DMS 273 treated with DMSO at 0.1 percent for 48 hours (cell line): ENCODE results near the gene MUC5B.
"Not testable (repeated sequence)": the region's sequence is repeated elsewhere in the genome, so short reads cannot be mapped to it uniquely, and the experiment has no call there.

Experiments
- DNase-seq: peaks from one replicate; lab custom pipeline; 2025; lab: John Stamatoyannopoulos, UW

Gene MUC5B

DNA sequence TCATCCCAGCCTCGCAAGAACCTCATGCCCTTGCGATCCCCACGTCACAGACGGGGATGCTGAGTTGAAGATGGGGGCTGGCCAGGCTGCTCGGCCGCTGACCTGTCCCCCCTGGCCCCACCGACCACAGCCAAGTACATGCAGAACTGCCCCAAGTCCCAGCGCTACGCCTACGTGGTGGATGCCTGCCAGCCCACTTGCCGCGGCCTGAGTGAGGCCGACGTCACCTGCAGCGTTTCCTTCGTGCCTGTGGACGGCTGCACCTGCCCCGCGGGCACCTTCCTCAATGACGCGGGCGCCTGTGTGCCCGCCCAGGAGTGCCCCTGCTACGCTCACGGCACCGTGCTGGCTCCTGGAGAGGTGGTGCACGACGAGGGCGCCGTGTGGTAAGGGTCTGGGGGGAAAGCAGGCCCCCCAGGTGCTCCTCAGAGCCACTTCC lies 10.0 kb downstream of the MUC5B start:
- DNase-seq: no peak

DNA sequence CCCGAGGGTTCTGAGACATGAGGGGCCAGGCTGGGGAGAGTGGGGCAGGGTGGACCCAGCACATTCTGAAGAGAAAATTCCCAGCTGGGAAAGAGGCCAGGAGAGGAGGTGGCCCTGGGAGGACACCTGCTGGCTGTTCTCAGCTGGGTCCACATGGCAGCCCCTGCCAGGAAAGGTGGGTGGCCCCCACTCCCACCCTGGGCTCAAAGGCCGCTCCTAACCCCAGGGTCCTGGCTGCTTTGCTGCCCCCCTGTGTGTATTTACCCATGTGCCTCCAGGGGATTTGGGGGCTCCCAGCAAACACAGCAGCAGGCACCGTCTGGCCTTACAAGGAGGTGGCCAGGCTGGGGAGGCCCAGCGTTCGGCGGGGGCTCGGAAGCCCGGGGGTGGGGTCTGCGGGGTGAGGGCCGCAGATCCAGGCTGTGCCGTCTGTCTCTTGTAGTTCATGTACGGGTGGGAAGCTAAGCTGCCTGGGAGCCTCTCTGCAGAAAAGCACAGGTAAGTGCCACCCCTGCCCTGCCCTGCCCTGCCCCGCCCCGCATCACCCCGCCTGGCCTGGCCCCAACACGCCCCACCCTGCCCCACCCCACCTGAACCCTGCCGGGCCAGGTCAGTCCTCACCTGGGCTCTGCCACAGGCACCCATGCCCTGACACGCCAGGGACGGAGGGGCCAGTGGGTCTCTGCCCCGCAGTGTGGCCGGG lies 10.6 kb downstream of the MUC5B start:
- DNase-seq: no peak

DNA sequence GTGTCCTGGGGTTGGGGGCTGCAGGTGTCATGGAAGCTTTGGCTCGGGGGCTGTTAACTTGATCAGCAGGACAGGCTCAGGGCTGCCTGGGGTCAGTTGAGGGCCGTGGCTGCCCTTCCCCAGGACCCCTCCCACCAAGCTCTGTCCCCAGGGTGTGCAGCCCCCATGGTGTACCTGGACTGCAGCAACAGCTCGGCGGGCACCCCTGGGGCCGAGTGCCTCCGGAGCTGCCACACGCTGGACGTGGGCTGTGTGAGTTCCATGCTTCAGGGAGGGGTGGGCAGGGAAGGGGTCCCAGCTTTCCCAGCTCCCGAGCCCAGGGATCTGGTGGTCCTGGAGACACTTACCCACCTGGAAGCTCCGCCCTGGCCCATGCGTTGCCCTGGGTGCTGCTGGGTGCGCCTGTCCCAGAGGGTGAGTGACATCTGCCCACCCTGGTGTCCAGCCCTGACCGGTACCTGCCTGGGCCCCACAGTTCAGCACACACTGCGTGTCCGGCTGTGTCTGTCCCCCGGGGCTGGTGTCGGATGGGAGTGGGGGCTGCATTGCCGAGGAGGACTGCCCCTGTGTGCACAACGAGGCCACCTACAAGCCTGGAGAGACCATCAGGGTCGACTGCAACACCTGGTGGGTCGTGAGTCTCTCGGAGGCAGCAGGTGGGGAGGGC lies 11.3 kb downstream of the MUC5B start:
- no peak for DNase-seq

GRCh38 chr11:1234771-1235305 lies 12.0 kb downstream of the MUC5B start:
- no peak for DNase-seq

- DNase-seq: peak; percentile 3
Measured at GRCh38 chr11:1235306-1235900, 12.5 kb downstream of the MUC5B start.

DNA sequence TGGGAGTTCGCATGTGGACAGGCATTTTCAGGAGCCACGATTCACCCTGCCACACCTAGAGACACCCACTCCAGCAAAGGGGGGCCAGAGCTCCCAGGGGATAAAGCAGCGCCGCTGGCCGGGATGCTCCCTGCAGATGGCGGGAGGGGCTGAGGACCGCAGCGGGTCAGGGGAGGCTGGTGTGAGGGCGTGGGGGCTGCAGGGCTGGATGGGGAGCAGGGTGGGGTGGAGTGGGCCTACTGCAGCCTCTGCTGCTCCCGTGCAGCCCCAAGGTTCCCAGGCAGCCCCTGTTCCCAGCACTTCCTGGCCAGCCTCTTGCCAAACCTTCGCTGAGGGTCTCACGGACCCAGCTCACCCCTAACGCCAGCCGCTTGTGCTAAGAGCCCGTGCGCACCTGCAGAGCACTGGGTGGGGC lies 13.0 kb downstream of the MUC5B start:
- no peak for DNase-seq

GRCh38 chr11:1236316-1237127 lies 13.7 kb downstream of the MUC5B start:
- DNase-seq: no peak

DNA sequence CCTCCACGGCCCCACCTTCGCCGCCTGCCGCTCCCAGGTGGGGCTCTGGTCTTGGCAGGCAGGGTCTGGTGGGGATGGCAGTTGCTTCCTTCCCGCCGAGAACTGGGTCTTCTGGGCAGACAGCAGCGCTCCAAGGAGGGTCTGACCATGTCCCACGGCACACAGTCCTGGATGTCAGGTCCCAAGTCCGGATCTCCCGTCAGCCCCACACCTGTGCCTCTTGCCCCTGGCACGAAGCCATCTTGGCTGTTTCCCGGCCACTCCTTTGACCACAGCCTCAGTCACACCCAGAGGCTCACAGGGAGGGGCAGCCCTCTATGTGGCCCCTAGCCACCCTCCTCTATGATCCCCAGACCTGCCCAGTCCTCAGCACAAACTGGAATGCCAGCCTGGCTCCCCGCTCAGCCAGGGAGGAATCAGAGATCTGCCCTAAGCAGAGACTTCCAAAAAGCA lies 14.3 kb downstream of the MUC5B start:
- DNase-seq: no peak

- DNase-seq: no peak
Measured at GRCh38 chr11:1237851-1238250, 15.0 kb downstream of the MUC5B start.

DNA sequence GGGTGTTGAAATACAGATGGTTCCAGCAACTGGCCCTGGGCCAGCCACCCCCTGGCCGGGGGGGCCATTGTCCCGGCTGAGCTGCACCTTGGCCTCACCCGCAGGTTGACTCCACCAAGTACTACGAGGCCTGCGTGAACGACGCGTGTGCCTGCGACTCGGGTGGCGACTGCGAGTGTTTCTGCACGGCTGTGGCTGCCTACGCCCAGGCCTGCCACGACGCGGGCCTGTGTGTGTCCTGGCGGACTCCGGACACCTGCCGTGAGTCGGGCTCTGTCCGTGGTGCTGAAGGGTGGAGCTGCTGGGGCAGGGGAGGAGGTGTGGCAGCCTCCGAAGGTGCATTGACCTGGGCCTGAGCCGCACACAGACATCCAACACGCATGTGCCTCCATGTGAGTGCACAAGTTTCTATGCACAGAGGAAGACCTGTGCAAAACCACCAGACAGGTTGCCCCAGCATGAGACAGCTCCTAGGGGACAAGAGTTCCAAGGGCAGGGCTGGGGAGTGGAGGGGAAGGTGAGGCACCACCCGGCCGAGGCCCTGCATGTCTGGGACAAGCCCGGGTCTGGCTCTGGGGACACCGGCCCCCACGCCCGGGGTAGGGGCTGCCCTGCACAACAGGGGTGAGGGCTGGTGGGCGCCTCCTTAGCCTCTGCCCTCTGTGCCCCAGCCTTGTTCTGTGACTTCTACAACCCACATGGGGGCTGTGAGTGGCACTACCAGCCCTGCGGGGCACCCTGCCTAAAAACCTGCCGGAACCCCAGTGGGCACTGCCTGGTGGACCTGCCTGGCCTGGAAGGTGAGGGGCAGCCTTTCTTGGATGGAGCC lies 16.1 kb downstream of the MUC5B start:
- no peak for DNase-seq

- DNase-seq: no peak
Measured at GRCh38 chr11:1239596-1240205, 16.8 kb downstream of the MUC5B start.

DNA sequence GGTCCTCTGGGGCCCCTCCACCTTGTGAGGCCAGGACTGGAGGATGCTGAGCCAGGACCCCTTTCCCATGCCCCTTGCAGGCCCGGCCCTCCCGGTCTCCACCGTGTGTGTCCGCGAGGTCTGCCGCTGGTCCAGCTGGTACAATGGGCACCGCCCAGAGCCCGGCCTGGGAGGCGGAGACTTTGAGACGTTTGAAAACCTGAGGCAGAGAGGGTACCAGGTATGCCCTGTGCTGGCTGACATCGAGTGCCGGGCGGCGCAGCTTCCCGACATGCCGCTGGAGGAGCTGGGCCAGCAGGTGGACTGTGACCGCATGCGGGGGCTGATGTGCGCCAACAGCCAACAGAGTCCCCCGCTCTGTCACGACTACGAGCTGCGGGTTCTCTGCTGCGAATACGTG lies 17.9 kb downstream of the MUC5B start:
- DNase-seq: no peak

GRCh38 chr11:1241706-1242105 lies 18.8 kb downstream of the MUC5B start:
- no peak for DNase-seq

- no peak for DNase-seq
Measured at GRCh38 chr11:1242289-1242688, 19.4 kb downstream of the MUC5B start.

- DNase-seq: not testable (repeated sequence)
Measured at GRCh38 chr11:1242751-1243150, 19.9 kb downstream of the MUC5B start.

DNA sequence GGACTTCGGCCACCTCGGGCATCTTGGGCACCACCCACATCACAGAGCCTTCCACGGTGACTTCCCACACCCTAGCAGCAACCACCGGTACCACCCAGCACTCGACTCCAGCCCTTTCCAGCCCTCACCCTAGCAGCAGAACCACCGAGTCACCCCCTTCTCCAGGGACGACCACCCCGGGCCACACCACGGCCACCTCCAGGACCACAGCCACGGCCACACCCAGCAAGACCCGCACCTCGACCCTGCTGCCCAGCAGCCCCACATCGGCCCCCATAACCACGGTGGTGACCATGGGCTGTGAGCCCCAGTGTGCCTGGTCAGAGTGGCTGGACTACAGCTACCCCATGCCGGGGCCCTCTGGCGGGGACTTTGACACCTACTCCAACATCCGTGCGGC lies 20.7 kb downstream of the MUC5B start:
- not testable (repeated sequence) for DNase-seq

- not testable (repeated sequence) for DNase-seq
Measured at GRCh38 chr11:1244557-1244956, 21.7 kb downstream of the MUC5B start.

DNA sequence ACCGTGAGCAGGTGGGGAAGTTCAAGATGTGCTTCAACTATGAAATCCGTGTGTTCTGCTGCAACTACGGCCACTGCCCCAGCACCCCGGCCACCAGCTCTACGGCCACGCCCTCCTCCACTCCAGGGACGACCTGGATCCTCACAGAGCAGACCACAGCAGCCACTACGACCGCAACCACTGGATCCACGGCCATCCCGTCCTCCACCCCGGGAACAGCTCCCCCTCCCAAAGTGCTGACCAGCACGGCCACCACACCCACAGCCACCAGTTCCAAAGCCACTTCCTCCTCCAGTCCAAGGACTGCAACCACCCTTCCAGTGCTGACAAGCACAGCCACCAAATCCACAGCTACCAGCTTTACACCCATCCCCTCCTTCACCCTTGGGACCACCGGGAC lies 22.9 kb downstream of the MUC5B start:
- not testable (repeated sequence) for DNase-seq

DNA sequence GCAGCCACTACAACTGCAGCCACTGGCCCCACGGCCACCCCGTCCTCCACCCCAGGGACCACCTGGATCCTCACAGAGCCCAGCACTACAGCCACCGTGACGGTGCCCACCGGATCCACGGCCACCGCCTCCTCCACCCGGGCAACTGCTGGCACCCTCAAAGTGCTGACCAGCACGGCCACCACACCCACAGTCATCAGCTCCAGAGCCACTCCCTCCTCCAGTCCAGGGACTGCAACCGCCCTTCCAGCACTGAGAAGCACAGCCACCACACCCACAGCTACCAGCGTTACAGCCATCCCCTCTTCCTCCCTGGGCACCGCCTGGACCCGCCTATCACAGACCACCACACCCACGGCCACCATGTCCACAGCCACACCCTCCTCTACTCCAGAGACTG lies 23.4 kb downstream of the MUC5B start:
- not testable (repeated sequence) for DNase-seq

DNA sequence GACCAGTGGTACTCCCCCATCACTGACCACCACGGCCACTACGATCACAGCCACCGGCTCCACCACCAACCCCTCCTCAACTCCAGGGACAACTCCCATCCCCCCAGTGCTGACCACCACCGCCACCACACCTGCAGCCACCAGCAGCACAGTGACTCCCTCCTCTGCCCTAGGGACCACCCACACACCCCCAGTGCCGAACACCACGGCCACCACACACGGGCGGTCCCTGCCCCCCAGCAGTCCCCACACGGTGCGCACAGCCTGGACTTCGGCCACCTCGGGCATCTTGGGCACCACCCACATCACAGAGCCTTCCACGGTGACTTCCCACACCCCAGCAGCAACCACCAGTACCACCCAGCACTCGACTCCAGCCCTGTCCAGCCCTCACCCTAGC lies 24.2 kb downstream of the MUC5B start:
- not testable (repeated sequence) for DNase-seq

- DNase-seq: not testable (repeated sequence)
Measured at GRCh38 chr11:1248951-1249350, 26.1 kb downstream of the MUC5B start.
